Epidermal melanocyte (primary cell): Measurements from ENCODE around the gene FAM107B.
"Not testable (repeated sequence)": the region's sequence is repeated elsewhere in the genome, so short reads cannot be mapped to it uniquely, and the experiment has no call there.

Experiments
- DNase-seq: peaks from one replicate; pipeline ENCODE4 v3.0.0; 2011; ENCODE audit warnings: low spot score; ENCODE audit not compliant: insufficient read length

Gene FAM107B

GRCh38 chr10:14696821-14697220 is 77.9 kb downstream of the FAM107B start:
- no peak for DNase-seq

DNA sequence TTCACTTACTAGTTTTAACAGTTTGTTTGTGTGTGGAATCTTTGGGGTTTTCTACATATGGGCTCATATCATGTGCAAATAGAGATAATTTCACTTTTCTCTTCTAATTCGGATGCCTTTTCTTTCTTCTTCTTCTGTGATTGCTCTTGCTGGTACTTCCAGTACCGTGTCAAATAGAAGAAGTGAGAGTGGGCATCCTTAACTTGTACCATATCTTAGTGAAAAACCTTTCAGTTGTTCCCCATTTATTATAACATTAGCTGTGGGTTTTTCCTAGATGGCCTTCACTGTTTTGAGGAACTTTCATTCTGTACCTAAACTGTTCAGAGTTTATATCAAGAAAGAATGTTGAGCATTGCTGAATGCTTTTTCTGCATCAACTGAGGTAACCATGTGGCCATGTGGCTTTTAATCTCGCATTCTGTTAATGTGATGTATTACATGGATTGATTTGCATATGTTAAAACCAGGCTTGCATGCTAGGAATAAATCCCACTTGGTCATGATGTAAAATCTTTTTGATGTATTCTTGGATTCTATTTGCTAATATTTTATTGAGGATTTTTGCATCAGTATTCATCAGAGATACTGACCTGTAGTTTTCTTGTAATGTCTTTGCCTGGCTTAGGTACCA is 78.7 kb downstream of the FAM107B start:
- no peak for DNase-seq

DNA sequence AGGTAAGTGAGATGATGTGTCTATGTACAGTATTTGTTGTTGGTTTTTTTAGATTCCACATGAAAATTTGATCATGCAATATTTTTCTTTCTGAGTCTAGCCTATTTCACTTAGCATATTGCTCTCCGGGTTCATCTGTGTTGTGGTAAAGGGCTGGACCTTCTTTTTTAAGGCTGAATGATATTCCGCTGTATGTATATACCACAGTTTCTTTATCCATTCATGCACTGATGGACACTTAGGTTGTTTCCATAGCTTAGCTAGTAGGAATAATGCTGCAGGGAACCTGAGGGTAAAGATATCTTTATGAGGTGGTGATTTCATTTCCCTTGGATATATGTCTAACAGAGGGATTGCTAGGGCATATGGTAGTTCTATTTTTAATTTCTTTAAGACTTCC is 80.8 kb downstream of the FAM107B start:
- DNase-seq: no peak

DNA sequence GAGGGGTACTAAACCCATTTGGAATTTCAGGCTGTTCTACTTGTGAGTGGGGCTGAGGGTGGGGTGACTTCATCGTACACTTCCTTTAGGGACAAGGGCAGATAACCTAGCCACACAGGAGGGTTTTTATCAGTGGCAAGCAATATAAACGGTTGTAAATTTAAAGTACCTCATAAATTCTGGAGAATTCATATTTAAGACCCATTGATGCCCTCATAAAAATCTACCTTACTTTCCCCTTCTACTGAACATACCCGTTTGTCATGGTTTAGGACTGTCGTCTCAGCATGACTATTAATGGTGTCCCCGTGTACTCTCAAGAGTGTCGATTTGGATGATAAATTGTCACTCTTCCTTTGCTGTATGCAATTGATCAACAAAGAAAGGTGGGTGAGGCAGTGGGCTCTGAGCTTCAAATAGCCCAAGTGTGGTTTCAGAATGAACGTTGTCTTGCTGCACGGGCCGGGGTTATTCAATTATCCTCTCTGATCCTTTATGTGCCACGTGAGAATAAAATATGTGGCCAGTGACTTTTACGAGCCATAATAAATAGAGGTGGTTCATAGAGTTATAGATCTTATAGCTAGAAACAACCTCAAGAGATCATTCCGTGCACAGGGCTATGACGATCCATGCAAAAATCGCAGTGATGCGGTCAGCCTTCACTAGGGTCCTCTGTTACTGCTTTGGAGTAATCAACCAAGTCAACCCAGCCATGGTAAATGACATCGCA is 82.2 kb downstream of the FAM107B start:
- DNase-seq: no peak

- DNase-seq: no peak
Measured at GRCh38 chr10:14691359-14691758, 83.3 kb downstream of the FAM107B start.

DNA sequence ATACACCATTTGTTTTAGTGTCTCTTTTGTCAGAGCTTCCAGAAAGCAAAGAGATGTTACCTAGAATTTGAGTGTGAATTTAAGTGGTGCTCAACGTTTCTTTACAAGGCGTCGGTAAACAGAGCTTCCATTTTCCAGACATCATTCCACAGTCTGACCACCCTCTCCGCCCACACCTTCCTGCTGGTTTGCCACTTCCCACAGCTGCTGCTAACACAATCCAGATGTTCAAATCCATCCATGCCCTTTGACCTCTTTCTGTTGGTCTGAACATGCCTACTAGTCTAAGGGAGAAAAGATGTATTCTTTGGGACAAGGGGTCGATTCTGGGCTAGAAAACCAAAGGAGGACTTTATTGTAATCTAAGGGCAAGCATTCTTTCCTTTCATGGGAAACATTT is 86.1 kb downstream of the FAM107B start:
- no peak for DNase-seq

GRCh38 chr10:14688189-14688588 is 86.5 kb downstream of the FAM107B start:
- DNase-seq: not testable (repeated sequence)

DNA sequence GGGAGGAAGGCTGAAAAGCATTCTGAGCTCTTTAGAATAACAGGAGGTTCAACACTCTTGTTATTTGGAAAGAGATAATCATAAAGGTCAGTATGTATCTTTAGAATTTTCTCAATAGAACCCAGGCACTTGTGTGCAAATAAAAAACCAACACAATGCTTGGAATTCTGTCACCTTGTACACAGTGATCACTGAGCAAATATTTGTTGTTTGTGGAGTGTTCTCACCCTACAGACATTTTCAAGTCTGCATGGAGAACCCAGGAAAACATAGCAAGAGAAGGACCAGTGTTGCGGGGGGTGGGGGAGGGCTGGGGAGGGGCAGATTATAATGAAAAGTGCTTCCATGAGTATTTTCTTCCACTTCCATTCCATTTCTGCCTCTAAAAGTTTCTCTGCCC is 87.4 kb downstream of the FAM107B start:
- no peak for DNase-seq

GRCh38 chr10:14686356-14686755 is 88.3 kb downstream of the FAM107B start:
- no peak for DNase-seq

GRCh38 chr10:14684354-14684753 is 90.3 kb downstream of the FAM107B start:
- DNase-seq: no peak

GRCh38 chr10:14683256-14683655 is 91.4 kb downstream of the FAM107B start:
- no peak for DNase-seq

GRCh38 chr10:14681802-14682201 is 92.9 kb downstream of the FAM107B start:
- DNase-seq: no peak

DNA sequence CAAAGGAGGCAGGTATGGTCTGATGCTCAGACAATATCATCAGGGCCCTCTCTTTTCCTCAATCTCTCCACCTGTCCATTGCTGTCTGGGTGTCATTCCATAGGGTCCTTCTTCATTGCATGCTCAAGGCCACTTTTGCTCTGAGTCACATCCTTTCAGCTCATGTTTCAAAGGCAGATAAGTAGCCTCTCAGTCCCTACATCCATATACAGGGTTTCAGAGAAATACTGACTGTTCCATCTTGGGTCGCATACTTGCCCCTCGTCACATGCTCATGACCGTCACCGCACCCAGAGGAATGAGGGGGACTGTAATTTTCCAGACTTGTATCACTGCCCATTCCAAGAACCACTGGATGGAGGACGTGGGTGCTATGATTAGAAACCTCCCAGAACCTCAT is 93.4 kb downstream of the FAM107B start:
- DNase-seq: no peak

GRCh38 chr10:14678637-14679036 is 96.1 kb downstream of the FAM107B start:
- no peak for DNase-seq

GRCh38 chr10:14676732-14677131 is 98.0 kb downstream of the FAM107B start:
- DNase-seq: no peak

DNA sequence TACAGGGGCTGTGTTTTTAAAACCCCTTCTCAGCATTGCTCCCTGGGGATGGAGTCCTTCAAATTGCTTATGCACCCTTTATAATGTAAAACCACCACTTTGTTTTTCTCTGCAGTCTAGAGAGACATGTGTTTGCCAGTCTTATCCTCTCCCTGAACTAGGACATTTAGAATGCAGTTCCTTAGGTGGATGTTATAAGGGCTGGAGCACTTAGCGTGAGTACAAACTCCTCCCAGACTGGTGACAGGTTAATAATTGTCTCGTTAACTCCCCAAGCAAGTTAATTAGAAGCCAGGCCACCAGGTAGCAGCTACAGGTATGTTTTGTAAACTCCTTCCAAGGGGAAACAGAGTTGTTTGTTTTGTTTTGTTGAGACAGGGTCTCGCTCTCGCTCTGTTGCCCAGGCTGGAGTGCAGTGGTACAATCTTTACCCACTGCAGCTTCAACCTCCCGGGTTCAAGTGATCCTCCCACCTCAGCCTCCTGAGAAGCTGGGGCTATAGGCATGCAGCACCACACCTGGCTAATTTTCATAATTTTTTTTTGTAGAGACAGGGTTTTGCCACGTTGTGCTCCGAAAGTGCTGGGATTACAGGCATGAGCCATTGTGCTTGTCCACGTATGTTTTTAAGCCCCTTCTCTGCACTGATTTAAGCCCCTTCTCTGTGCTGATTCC is 100.2 kb downstream of the FAM107B start:
- no peak for DNase-seq

DNA sequence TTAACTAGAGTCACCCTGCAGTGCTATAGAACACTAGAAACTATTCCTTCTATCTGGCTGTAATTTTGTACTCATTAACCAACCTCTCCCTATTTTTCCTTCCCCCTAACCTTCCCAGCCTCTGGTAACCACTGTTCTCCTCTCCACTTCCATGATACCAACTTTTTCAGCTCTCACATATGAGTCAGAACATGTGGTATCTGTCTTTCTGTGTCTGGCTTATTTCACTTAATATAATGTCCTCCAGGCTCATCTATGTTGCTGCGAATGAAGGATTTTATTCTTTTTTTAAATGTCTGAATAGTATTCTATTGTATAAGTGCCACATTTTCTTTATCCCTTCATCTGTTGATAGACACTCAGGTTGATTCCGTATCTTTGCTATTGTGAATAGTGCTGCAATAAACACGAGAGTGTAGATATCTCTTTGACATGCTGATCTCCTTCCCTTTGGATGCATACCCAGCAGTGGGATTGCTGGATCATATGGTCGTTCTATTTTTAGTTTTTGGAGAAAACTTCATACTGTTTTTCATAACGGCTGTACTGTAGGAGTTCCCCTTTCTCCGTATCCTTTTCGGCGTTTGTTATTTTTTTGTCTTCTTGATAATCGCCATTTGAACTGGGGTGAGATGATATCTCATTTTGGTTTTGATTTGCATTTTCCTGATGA is 101.4 kb downstream of the FAM107B start:
- DNase-seq: no peak

GRCh38 chr10:14671386-14671831 is 103.3 kb downstream of the FAM107B start:
- DNase-seq: no peak

- no peak for DNase-seq
Measured at GRCh38 chr10:14670551-14671240, 104.0 kb downstream of the FAM107B start.

GRCh38 chr10:14669576-14669975 is 105.1 kb downstream of the FAM107B start:
- DNase-seq: no peak

DNA sequence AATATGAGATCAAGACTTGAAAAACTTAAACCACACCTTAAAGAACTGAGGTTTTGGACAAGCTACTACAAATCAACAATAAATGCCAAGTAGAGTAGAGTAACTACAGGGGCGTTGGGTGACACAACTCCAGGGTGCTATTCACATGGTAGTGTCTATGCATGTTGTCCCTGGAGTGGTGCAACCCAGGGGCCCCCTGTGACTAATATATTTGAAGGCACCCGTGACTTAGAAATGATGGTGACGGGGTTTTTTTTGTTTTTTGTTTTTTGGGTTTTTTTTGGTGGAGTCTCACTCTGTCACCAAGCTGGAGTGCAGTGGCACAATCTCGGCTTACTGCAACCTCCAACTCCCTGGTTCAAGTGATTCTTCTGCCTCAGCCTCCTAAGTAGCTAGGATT is 106.9 kb downstream of the FAM107B start:
- no peak for DNase-seq
